ENCODE results near the gene MRFAP1L1. TPM values are rescaled to one million over a fixed set of nuclear protein-coding genes. Genes with fewer than 3 reads are reported as not detected.

The MRFAP1L1 gene
- total RNA-seq, 1 experiment from 2014 or later: 57.7 TPM

GRCh38 chr4:6706173-6706572 lies 3.5 kb downstream of the MRFAP1L1 start:
- no CpG with 5 or more reads among the region's 5 CpGs for WGBS (ENCODE audit: extremely low coverage, insufficient read length, low lambda C conversion rate)
- Histone ChIP-seq H3K4ac (ENCODE audit: low read depth, low read length) (no peak overlapping the region), H3K56ac (ENCODE audit: insufficient read length, low read depth, low read length) (no peak overlapping the region), H3K14ac (ENCODE audit: insufficient read depth, low read length) (no peak overlapping the region), H2BK20ac (ENCODE audit: low read depth, low read length, poor library complexity, severe bottlenecking) (no peak overlapping the region), H2AK5ac (ENCODE audit: insufficient read length, low read length) (no peak overlapping the region), H2AFZ (ENCODE audit: low read length) (no peak overlapping the region), H3K79me2 (ENCODE audit: insufficient read depth, low read length) (peaks cover 31% of the 10 kb centered on the region; the same call in 1 of the 2 replicates), H4K5ac (ENCODE audit: insufficient read length, low read depth, low read length) (no peak overlapping the region), H3K79me1 (ENCODE audit: insufficient read depth, low read depth, low read length, poor library complexity, severe bottlenecking) (peaks cover 11% of the 10 kb centered on the region), H2BK120ac (ENCODE audit: low read depth, low read length, poor library complexity, severe bottlenecking) (no peak overlapping the region), H4K8ac (replicated peaks; ENCODE audit: insufficient read length, low read depth, low read length) (no peak overlapping the region), H4K91ac (ENCODE audit: insufficient read length, low read depth, low read length) (no peak overlapping the region), H2BK12ac (ENCODE audit: insufficient read length, low read depth, low read length) (no peak overlapping the region), H3K23me2 (ENCODE audit: insufficient read length, low read depth, low read length, poor library complexity, severe bottlenecking) (peaks cover 12% of the 10 kb centered on the region), H3K27ac (ENCODE audit: insufficient read length, low read depth, low read length) (no peak overlapping the region), H4K20me1 (ENCODE audit: control insufficient read depth, insufficient read depth, insufficient read length) (no peaks in the 10 kb centered on the region), H3K9me3 (ENCODE audit: control insufficient read depth, low read depth, low read length) (no peaks in the 10 kb centered on the region), H3K4me2 (ENCODE audit: insufficient read depth, insufficient read length, low read length) (no peak overlapping the region), H2BK5ac (ENCODE audit: insufficient read length, low read length) (no peak overlapping the region), H3K23ac (ENCODE audit: insufficient read length, low read depth, low read length) (no peak overlapping the region), H3K9ac (ENCODE audit: extremely low read depth, insufficient read length, low read length) (no peak overlapping the region), H3K18ac (ENCODE audit: insufficient read length, low read depth, low read length) (no peak overlapping the region), H3K4me1 (ENCODE audit: insufficient read depth, low read length) (peaks cover 8% of the 10 kb centered on the region), H2BK15ac (ENCODE audit: low read depth, low read length) (no peak overlapping the region), H3K27me3 (ENCODE audit: insufficient read depth, low read length) (no peaks in the 10 kb centered on the region), H3T11ph (ENCODE audit: low read length) (no peak overlapping the region)
- Mint-ChIP-seq H3K4me1 (peaks cover 16 to 27% of the 10 kb centered on the region in 2 experiments), H3K36me3 (ENCODE audit: insufficient read depth in 1 of 3, low read depth in 3 of 3) (peaks cover 42 to 51% (median 50%) of the 10 kb centered on the region in 3 experiments), H3K4me3 (no peak overlapping the region), H3K9me3 (peaks cover 17 to 22% of the 10 kb centered on the region in 2 experiments), H3K27ac (no peak overlapping the region), H3K27me3 (ENCODE audit: low read depth) (peaks cover 7% of the 10 kb centered on the region)
- no peak for DNase-seq
- no peak for TF ChIP-seq CTCF (conservative IDR thresholded peaks at IDR 0.05)
